ENCODE results near the gene SCLY.
"Not testable (repeated sequence)": the region's sequence is repeated elsewhere in the genome, so short reads cannot be mapped to it uniquely, and the experiment has no call there.

Gene SCLY

DNA sequence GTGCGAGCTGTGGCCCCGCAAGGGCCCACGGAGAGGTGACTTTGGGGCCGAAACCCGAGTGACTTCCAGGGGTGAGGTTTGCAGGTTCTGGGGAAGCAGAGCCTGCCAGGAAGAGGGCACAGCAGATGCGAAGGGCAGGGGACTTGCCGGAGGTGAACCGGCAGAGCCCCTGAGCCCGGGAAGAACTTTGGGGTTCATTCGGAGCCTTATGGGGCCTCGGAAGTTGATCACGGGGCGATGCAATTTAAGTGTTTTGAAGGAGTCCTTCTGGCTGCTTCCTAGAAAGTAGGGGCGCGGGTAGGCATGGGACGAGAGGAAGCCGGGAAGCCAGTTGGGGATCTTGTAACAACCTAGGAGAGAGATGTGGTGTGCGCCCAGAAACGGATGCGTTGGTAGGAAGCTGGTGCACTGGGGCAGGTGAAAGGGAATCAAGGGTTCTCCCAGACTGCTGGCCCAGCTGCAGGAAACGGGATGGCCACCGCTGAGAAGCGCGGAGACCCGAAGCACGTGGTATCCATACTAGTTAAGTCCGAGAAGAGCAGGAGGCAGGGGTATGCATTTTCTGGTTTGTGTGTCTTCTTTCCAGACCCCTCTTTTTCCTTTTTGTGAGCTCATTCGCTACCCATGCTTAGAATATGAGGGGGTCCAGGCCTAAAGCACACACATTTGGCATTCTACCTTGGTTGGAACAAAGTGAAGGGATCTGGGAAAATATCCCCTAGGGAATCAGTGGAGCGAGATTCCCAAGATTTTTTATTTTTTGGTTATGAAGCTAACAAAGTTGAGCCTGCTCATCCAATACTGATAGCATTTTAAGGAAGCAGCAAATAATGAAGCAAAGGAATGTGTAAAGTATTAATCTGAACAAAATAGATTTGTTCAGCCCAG lies 758 bp downstream of the SCLY start:
- H3K4me3 ChIP-seq (ENCODE audit: low read depth, low read length), result peak overlapping the region; percentile 86
- DNase-seq (ENCODE audit: low read depth, low spot score), result peak; percentile 38
- in situ Hi-C loops (cut with HindIII; ENCODE audit: low sequenced_read_pairs), result no loop called here
- TF ChIP-seq, protein P1, sequence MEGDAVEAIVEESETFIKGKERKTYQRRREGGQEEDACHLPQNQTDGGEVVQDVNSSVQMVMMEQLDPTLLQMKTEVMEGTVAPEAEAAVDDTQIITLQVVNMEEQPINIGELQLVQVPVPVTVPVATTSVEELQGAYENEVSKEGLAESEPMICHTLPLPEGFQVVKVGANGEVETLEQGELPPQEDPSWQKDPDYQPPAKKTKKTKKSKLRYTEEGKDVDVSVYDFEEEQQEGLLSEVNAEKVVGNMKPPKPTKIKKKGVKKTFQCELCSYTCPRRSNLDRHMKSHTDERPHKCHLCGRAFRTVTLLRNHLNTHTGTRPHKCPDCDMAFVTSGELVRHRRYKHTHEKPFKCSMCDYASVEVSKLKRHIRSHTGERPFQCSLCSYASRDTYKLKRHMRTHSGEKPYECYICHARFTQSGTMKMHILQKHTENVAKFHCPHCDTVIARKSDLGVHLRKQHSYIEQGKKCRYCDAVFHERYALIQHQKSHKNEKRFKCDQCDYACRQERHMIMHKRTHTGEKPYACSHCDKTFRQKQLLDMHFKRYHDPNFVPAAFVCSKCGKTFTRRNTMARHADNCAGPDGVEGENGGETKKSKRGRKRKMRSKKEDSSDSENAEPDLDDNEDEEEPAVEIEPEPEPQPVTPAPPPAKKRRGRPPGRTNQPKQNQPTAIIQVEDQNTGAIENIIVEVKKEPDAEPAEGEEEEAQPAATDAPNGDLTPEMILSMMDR (IDR thresholded peaks at IDR 0.05; ENCODE audit: low read depth, low read length), result no peak

DNA sequence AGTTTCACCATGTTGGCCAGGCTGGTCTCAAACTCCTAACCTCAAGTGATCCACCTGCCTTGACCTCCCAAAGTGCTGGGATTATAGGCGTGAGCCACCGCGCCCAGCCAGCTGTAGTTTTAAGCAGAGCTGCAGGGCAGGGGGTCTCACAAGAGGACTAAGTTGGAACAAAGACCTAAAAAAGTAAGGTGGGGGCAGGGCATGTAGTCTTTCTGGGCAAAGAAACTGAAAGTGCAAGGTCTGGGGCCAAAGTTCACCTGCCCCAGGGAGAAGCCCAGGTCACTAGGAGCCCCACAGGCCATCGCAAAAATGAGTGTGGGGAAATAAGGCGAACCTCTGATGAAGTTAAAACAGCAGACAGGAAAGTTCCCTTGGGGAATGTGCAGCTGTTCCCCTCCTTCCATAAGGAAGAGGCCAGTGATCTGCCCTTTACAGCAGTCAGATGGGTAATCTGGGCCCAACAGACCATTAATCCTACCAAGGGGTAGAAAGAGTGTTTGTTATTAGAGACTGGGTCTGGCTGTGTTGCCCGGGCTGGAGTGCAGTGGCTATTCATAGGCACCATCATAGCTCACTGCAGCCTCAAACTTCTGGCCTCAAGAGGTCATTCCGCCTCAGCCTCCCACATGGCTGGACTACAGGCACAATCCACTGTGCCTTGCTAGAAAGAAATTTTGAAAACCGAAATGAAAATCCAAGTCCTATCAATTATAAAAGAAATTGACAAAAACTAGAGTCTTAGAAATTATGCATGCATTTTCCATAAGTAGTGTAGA lies 2.8 kb downstream of the SCLY start:
- TF ChIP-seq, protein P1 (IDR thresholded peaks at IDR 0.05; ENCODE audit: low read depth, low read length), result no peak
- no peak overlapping the region for H3K4me3 ChIP-seq (ENCODE audit: low read depth, low read length)
- no peak for DNase-seq (ENCODE audit: low read depth, low spot score)
- in situ Hi-C loops (cut with HindIII; ENCODE audit: low sequenced_read_pairs), result no loop called here

DNA sequence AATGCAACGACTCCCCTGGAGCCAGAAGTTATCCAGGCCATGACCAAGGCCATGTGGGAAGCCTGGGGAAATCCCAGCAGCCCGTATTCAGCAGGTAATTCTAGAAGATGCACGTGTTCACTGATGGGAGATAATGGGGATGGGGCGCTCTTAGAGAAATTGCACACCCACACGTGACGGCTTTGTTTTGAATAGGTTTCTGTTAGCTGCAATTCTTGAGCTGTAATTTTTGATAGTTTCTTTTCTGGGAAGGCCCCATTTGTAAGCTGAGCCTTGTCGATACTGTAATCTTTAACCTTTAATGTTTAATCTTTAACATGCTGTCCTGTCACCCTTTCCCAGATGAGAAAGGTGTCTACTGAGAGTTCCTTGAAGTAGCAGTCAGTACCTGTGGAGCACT lies 3.6 kb downstream of the SCLY start:
- H3K4me3 ChIP-seq (ENCODE audit: low read depth, low read length), result no peak overlapping the region
- no peak for DNase-seq (ENCODE audit: low read depth, low spot score)
- in situ Hi-C loops (cut with HindIII; ENCODE audit: low sequenced_read_pairs), result no loop called here
- TF ChIP-seq, protein P1 (IDR thresholded peaks at IDR 0.05; ENCODE audit: low read depth, low read length), result no peak

DNA sequence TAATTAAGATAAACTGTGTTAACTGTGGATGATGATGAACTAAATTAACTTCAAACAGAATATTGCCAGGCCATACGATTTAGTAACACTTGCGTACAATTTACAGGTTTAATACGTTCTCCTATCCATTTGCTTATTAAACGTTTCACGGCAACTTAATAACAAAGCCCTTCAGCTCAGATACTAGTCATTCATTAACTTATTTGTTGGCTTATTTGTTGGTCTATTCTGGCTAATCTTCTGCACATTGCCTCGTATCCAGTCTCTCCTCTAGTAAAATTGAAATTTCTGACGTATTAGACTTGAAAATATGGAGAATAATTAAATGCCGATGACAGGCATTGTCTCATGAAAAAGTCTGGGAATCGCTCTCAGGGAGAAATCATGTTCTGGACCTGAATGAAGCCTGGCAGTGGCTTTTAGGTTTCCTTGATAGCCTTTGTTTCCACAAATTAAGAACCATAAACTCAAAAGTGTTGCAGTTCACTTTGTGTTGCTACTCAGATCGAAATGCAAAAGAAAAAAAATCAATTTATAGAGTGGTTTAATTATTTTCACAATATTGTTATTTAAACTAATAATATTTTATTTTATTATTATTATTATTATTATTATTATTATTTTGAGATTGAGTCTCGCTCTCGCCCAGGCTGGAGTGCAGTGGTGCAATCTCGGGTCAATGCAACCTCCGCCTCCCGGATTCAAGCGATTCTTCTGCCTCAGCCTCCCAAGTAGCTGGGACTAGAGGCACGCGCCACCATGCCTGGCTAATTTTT lies 4.5 kb downstream of the SCLY start:
- in situ Hi-C loops (cut with HindIII; ENCODE audit: low sequenced_read_pairs), result no loop called here
- TF ChIP-seq, protein P1 (IDR thresholded peaks at IDR 0.05; ENCODE audit: low read depth, low read length), result no peak
- no peak overlapping the region for H3K4me3 ChIP-seq (ENCODE audit: low read depth, low read length)
- no peak for DNase-seq (ENCODE audit: low read depth, low spot score)

DNA sequence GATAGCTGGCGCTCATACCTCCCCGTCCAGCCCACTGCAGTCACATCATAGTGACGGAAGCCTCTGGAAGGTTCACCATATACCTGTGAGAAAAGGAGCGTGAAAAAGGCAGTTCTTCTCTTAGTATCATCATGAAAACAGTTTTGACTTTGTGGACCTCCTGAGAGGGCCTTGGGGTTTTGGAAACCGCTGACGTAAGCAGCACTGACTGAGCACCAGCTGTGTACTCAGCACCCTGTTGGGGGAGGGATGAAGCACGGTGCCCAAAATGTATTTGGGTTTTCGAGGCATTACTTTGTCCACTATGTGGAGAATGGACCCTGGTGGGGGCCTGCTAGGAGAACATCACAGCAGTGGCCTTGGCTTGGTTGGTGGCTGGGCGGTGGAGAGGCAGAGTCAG lies 5.4 kb downstream of the SCLY start:
- DNase-seq (ENCODE audit: low read depth, low spot score), result no peak
- TF ChIP-seq, protein P1 (IDR thresholded peaks at IDR 0.05; ENCODE audit: low read depth, low read length), result no peak
- in situ Hi-C loops (cut with HindIII; ENCODE audit: low sequenced_read_pairs), result no loop called here
- no peak overlapping the region for H3K4me3 ChIP-seq (ENCODE audit: low read depth, low read length)

DNA sequence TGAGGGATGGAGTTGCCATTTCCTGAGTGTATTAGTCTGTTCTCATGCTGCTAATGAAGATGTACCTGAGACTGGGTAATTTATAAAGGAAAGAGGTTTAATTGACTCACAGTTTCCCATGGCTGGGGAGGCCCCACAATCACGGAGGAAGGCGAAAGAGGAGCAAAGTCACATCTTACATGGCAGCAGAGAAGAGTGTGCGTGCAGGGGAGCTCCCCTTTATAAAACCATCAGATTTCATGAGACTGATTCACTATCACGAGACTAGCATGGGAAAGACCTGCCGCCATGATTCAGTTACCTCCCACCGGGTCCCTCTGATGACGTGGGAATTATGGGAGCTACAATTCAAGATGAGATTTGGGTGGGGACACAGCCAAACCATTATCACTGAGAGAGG lies 5.9 kb downstream of the SCLY start:
- H3K4me3 ChIP-seq (ENCODE audit: low read depth, low read length); in situ Hi-C loops (cut with HindIII; ENCODE audit: low sequenced_read_pairs); DNase-seq (ENCODE audit: low read depth, low spot score): not testable (repeated sequence)

All from astrocyte of the spinal cord (primary cell).